ENCODE measurements around the gene MARVELD1.
"Not testable (repeated sequence)": the region's sequence is repeated elsewhere in the genome, so short reads cannot be mapped to it uniquely, and the experiment has no call there.

MARVELD1 gene

DNA sequence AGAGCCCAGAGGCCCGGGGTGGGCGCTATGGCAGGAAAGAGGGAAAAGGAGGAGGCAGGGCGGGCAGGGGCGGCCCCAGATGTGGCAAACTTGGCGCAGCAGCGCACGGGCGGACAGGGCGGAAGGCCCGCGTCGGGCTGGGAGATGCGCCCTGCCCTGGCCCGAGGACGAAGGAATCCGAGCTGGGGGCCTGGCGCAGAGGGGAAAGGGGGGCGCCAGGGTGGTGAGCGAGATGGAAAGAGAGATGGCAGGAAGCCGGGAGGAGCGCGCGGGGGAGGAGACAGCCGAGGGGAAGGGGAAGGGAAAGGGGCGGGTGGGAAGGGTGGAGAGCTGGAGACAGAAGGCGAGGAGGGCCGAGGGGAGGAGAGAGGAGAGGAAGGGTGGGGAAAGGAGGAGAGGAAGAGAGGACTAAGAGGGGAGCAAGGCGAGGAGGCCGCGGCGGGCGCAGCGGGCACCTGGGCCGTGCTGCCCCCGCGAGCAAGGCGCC, at the start of gene MARVELD1:
TSS of gene MARVELD1 (plus strand) at position 392 of the 487 bp plus-strand sequence. CDS start 147 bp downstream, outside the sequence.
- DNase-seq = no peak

DNA sequence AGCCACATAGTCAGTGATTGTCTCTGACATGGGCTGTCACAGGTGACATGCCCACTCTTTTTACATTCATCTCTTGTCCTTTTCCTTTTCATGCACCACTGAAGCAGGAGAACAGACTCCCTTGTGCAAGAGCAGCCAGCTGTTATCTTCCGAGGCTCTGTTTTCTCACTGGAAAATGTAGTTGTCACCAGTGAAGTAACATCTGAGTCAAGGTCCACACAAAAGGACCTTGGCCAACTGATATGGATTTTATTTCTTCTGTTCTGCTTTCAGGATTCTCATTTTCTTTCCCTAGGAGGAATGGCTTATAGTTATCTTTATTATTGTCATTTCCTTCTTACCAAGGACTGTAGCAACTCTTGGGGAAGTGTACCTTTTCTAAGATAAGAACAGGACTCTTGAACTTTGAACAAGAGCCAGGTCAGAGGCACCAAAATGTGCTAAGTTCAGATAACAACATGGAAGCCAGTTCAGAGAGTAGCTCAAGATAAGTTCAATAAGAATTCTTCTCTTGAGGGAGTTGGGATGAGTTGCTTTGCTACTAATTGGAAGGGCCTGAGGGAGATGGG, 49.2 kb upstream of the MARVELD1 start:
- DNase-seq = no peak

DNA sequence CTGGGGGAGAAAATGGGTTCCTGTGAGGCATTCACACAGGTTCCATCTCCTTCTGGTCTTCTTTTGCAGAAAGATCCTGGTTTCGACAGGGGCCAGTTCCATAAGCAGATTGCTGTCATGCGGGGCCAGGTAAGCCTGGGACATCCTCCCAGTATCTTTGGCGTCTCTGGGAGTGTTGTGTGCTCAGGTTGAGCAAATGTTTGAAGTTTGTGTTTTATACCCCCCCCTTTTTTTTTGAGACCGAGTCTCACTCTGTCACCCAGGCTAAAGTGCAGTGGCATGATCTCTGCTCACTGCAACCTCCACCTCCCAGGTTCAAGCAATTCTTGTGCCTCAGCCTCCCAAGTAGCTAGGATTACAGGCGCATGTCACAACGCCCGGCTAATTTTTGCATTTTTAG, 46.5 kb upstream of the MARVELD1 start:
- no peak for DNase-seq

DNA sequence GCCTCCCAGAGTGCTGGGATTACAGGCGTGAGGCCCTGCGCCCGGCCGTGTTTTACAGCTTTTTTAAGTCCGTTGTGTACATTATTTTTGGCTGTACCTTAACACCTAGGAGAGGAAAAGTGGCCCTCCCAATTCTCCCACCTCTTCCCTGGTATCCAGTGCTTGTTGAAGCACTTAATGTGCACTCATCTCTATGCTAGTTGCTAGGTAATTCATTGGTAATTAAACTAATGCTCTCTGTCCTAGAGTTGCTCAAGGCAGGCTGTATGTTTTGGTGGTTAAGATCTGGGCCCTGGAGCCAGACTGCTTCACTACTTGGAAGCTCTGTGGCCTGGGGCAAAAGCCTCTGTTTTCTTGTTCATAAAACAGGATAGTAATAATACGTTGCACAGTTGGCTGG, 46.1 kb upstream of the MARVELD1 start:
- DNase-seq = no peak

DNA sequence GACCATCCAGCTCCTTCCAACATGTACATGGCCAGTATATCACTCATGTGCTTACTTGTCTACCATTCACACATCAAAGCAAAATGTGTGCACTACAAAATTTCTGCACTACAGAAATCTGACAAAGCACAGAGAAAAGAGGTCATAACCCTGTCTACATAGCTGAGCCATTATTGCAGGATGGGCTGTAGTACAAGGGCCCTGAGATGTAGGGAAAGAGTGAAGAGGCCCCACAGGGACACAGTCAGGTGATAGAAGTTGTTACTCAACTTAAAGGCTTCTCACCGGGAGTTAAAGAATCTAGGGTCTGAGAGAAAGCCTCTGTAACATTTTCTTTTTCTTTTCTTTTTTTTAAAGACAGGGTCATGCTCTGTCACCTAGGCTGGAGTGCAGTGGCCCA, 44.0 kb upstream of the MARVELD1 start:
- no peak for DNase-seq

DNA sequence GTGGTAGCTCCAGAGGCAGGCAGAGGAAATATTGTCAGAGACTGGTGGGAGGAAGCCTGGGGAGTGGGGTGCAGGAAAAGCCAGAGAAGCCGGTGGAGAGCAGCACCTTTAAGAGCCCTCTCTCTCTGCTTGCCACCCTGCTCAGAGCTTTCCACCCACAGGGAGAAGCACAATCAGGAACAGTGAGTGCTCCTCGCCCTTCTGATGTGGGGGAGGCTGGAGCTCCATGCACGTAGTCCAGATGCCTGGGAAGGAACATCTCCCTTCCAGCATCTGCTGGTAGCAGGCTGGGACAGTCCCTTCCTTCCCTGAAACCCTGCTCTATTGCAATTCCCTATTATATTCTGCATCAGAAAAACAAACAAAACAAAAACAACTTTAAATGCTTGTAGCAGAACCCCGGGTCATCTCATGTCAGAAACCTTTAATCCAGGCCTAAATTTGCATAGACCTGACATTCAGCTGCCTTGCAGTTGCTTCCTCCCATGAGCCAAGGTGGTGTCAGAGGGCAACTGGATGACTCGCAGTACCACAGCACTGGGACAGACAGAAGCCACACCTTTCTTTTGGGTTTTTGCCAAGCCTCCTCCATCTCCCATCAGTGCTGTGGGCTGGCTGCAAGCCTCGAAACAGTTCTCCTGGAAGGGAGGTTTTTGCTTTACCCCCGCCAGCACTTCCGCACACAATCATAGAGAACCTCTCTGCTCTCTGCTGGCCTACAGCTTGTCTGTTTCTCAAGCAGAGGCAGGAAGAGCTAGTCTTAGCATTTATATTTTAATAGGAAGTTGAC, 39.6 kb upstream of the MARVELD1 start:
- no peak for DNase-seq

DNA sequence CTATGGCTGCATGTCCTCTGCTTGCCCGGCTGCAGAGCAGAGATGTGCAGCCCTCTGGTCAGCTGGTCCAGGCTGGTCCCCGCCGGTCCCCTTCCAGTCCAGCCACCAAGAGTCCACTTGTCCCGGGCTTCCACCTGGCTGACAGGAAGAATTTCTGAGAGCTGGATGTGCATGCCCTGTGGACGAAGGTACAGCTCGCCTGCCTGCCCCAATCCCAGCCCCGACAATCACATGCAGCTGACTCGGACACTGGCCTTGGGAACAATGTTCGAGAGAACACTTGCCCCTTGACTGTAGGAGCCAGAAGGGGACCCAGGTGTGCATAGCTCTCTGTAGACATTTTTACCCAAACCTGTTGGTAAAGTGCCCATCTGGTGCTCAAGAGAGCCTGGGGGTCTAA, 38.3 kb upstream of the MARVELD1 start:
- no peak for DNase-seq

DNA sequence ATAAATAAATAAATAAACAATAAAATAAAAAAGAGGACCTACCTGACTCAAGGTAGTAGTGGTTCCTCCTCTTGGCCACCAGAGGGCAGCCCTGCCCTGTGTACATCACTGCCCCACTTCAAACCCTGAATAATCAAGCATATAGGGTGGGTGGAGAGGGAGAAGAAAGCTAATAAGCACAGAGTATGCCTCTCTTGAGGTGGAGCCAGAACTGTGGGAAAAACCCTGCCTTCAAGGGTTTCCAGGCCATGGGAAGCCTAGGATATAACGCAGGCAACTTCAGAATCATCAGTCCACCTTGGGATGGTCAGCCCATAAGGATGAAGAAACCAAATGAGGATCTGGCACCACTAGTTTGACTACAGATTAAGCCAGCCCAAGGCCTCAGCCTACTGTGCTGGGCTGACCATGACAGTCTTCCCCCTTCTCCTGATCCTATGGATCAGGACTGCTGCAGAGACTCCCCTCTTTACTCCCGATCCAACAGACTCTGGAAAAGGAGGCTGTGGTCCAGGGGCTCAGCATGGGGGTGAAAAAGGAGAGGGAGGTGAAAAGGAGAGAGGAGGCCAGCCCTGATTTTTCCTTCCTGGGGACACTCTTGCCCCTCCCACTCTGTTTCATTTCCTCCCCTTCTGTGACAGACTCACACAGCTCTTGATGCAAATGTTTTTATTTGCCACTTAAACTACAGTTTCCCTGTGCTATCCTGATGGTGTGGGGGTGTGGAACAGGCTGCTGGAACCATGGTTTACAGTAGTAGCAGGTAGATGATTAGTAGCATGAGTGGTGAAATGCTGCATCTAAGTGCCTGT, 36.6 kb upstream of the MARVELD1 start:
- DNase-seq = peak; percentile 38

DNA sequence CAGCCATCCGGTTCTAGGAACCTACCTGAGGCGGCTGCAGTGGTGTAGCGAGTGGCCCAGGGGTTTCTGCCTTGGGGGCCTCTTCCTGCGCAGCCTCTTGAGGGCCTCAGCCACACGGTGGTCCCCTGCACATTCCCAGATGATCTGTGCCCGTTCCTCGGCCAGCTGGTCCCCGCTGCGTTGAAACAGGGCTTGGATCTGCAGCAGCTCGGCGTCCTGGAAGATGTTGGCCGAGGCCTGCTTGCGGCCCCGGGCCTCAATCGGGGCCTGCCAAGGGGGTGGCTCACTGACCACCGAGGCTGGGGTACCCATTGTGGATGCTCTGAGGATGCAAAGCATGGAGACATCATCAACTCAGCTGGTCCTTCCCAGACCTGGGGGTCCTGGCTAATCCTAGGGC, 33.9 kb upstream of the MARVELD1 start:
- DNase-seq = no peak

DNA sequence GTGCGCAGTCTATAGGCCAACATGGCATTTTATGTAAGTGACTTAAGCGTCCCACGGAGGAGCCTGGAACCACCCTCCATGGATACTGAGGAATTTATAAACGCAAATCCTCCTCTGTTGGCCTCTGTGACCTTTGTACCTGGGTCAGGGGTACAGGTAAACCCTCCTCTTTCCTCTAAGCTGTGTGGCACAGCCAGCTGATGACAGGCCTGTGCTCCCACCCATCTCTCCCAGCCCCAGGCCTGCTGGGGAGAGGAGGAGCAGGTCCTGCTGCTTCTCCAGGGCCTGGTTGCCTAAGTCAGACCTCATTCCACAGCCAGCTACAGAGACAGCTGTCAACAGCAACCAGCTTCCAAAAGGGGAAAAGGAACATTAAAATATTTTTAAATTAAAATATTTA, 31.5 kb upstream of the MARVELD1 start:
- no peak for DNase-seq

DNA sequence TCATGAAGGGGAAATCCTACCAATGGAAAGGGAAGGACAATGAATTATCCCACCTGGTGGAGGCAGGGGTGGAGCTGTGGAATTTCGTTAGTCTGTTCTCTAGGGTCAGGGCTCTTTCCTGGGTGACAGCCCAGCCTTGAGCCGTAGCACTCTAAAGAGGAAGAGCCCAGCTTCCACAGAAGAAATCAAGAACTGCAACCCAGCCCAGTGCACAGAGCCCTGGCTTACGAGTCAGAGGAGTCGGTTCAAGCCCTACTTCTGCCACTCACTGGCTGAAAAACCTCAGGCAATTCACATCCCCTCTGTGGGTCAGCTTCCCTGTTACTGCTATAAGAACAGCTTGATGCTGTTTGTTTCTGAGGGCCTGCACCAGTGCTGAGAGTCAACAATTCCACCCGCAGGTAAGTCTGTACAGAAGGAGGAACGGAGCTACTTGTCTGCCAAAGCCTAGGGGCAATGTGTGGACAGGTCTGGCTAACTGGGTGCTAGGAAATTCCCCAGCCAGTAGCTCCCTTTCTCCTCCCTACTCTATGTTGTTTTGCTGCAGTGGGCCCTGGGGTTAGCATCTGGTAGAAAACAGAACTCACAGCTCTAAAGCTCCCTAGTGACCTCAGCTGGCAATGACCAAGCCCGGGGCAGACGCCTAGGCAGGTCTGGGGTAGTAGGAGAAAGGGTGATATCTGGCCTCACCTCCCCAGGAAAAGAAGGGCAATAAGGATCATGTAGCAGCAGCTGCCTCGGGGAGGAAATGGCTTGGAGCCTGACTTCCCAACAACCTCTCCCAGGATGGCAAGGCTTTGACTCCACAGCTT, 29.8 kb upstream of the MARVELD1 start:
- no peak for DNase-seq

DNA sequence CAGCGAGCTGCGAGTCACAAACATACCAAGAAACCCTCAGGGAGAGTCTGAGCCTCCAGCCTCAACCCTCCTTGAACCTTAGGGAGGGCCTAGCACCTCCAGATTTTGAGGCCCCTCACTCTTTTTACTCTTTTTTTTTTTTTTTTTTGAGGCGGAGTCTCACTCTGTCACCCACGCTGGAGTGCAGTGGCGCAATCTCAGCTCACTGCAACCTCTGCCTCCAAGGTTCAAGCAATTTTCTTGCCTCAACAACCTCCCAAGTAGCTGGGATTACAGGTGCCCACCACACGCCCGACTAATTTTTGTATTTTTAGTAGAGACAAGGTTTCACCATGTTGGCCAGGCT, 29.2 kb upstream of the MARVELD1 start:
- DNase-seq = not testable (repeated sequence)

DNA sequence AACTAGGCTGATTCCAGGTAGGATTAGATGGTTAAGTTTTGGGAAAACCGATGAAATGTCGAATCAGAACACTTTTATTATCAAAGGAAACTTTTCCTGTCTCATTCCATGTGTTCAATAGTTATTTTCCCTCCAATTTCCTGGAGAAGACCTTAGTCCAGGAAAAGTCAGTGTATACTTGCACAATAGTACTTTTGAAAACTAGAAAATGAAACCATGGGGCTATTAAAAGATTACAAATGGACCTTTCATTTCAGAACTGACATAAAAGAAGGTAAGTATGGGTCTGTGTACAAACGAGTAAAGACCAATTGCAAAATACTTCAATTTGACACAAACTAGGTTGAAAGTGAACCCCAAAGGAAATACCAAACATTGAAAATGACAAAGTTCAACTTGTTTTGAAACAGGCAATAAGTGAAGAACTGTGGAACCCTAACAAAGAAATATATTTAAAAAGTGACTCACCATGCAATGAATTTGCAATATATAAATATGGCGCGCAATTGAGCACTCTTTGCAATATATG, 28.6 kb upstream of the MARVELD1 start:
- DNase-seq = no peak

DNA sequence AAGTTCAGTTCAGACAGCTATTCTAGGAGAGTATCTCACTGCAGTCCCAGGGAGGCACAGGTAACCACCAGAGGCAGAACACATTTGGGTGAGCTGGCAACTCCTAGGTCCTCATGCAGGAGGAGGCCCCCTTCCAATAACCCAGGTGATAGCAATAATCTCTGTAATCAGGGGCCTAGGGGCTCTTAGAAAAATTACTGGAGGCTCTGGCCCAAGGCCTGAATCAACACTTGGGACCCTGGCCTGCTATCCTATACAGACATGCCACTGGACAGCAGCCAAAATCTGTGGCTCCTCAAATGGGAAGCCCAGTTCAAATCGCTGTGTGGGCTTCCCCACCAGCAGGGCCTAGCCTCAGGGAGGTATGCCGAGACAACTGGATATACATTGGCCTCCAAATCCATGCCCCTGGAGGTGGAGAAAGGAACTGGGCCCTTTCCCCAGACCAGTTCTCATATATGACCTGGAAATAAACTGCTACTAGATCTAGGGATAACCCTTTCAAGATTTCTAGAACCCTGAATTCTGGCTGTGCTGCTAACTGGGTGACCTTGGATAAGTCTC, 28.1 kb upstream of the MARVELD1 start:
- no peak for DNase-seq

DNA sequence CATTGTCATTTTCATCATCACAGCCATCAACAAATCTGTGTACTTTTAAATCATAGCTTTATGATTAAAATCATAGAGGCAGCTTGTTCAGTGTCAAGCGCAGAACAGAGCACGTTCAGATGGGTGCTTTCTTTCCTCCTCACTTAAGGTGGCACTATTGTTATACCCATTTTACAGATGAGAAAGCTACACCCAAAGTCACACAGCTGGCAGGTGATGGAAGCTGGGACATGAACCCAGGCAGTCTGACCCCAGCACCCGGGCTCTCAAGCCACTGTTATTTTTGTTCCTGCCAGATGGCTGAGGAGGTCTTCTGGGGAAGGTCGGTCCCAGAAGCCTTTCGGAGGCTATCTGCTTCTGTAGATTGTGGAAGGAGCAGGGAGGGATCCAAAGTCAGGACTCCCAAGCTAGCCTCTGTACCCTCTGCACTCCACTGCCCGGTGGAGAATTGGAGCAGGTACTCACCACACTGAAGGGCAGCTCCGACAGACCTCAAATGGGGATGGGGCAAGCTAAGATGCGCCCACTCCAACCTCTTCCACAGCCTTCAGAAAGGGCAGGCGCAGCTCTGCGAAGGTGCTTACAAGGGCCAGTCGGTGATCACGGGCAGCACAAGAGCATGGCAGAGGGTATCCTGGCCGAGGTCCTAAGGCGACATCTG, 27.1 kb upstream of the MARVELD1 start:
- no peak for DNase-seq

DNA sequence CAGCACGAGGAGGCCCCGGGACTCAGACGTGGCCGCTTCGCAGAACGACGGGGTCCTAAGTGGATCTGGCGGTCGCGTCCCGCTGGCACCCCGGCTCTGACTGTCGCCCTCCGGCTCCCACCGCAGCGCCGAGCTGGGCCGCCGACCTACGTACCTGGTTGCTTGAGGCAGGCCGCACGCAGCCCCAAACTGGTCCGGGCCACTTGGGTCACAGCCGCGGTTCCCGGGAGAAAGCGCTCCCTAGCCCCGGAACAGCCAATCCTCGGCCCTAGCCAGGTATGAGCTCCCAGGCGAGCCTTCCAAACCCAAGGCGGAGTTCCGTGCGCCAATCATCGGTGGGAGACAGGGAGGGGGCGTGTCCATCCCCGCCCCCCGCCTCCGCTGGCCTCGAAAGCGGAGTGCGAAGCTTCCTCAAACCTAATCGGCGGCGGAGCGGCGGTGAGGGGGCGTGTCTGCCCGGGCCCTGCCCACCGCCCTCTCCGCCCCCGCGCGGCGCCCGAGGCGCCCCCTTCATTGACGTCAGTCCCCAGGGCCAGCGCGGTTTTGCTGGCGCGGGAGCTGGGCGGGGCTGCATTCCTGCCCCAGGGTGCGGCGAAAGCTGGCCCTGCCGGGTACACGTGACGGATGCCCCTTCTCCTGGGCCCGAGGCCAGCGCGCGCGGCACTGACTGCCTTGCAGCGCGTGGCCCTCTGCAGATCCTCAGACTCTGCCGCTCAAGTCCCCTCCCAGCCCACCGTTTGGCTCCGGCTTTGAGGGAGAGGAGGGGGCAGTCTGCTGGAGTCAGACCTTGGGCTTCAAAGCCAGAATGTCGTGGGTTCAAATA, 26.4 kb upstream of the MARVELD1 start, which contains the start of gene AVPI1:
TSS of gene AVPI1 (minus strand) at position 280 of the 823 bp plus-strand sequence. CDS start 7,336 bp downstream, outside the sequence.
- peak; percentile 95 for DNase-seq

DNA sequence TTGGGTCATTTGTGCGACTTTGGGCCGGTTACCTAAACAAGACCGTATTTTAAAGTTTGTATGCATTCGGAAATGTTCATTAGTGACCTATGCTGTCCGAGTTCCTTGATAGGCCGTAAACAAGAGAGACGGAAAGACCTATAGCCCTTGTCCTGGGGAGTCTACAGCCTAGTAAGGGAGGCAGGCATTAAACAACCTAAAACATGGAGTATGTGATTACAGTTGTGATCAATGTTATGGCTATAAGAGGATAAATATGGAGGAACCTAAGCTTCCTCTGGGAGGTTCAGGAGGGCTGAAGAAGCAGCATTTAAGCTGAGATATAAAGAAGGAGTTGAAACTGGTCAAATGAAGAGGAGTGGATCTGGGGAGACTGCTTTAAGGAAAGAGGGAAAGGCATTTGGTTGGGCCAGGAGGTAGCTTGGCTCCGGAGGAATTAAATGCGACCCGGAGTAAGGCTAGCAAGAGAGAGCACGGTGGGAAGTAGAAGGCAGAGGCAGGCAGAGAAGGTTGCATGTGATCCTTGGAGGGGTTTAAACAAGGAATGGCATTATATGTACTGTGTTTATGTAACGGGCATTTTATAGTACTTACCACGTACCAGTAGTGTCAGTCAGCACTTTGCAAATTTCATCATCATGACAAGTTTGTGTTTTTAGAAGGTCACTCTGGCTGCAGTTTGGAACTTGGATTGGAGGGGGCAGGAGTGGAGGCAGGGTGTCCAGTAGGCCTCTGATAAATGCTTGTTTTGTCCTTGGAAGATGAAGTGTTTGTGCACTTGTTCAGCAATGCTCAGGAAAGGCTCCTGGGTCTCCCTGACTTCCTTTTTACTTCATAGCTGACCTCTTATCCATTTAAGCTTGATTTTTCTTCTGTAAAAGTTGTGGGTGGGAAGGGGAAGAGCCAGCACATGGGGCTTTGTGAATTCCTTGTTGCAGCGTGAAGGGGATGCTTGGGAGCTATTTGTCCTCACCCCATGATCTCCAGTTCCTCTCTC, 25.4 kb upstream of the MARVELD1 start:
- no peak for DNase-seq

DNA sequence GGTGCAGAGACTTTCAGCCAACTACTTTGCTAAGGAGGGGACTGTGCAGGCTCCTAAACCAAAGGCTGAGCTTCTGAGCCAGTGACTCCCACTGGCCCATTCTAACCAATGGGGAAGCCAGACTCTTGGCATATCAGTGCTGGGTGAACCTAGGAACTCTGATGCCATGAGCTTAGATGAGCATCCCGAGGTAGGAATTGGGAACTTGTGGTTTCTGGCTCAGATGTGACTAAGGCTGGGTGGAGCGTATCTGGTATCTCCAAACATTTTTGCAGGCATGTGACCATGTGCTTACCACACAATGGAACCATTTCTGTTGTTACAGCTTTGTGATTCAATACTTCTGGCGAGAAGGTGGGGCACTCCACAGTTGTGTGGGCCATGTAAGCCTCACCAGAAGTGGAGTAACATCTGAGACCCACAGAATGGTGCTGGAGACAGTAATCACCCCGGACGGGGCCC, 23.9 kb upstream of the MARVELD1 start:
- no peak for DNase-seq

DNA sequence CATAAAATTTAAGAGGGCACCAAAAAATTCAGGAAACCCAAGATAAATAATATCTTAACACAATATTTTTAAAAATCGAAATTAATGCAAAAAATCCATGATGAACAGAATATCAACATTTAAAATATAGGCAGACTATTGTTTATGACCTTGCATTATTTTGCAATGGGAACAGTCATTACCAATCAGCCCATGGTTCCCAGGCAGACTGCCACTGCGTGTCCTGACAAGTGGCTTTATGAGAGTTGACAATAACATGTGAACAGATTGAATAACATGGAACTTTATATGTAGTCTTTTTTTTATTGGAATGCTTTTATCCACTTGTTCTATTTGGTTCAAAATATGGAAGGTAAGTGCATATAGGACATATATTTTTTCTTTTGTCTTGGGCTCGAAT, 23.4 kb upstream of the MARVELD1 start:
- DNase-seq = no peak

Data from activated CD4-positive, alpha-beta T cell treated with anti-CD3 and anti-CD28 coated beads for 1 hour (primary cell).